Measurements from ENCODE around the gene PDK3. TPM values are rescaled to one million over a fixed set of nuclear protein-coding genes. Genes with fewer than 3 reads are reported as not detected.

The PDK3 gene
- total RNA-seq, 2 experiments from 2014 or later = 30.0 to 31.5 TPM

DNA sequence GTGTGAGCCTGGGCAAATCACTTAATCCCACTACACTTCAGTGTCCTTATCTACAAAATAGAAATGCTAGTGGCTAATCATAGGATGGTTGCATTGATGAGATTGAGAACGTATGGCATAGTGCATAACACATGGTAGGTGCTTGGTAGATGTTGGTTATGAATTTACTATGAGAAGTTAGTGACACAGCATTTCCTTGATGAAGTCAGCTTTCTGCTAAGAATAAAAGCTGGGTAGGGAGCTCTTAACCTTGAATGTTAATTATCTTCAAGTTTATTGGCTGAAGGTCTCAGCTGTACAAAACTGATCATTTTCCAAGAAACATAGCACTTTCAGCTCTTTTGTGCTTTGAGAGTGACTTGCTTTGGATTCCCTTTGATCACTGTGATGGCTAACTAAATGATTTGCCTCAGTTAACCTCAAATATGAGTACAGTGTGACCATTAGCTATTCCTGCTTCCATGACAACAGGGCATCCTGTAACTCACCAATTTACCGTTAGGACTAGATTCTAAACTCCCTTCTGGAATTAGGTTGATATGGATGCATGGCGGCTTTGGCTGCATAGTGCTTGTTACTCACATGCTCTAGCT, 17.8 kb downstream of the PDK3 start:
- Mint-ChIP-seq H3K36me3 (ENCODE audit: low read depth) (peaks cover 12% of the 10 kb centered on the region), H3K4me3 (no peak overlapping the region), H3K4me1 (ENCODE audit: low read depth) (peaks cover 40% of the 10 kb centered on the region), H3K9me3 (ENCODE audit: insufficient read depth) (no peaks in the 10 kb centered on the region), H3K27me3 (ENCODE audit: low read depth) (no peaks in the 10 kb centered on the region), H3K27ac (no peak overlapping the region)
- DNase-seq (no peak), ATAC-seq (no peak)
- ChIA-PET POLR2A (interaction anchor here (0.7 to 1.2 kb wide), 2 partner anchors 18 to 700 kb away, joined by 3 to 4 read pairs; partner anchors contain the start of genes PDK3 and SAT1), CTCF (interaction anchor here (2.1 to 3.9 kb wide), 2 partner anchors 16 to 87 kb away, joined by 7 to 35 read pairs; no protein-coding TSS in a partner anchor)

DNA sequence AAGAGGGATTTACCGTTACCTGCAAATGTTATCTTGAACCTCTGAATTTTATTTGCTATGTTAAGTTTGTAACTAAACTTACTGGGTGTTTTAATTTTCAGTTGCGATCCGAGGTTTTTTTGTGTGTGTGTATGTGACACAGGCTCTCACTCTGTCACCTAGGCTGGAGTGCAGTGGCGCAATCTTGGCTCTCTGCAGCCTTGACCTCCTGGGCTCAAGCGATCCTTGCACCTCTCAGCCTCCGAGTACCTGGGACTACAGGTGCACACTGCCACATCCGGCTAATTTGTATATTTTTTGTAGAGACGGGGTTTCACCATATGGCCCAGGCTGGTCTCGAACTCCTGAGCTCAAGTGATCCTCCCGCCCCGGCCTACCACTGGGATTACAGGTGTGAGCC, 18.5 kb downstream of the PDK3 start:
- Mint-ChIP-seq H3K4me3 (no peak overlapping the region), H3K27me3 (ENCODE audit: low read depth) (no peaks in the 10 kb centered on the region), H3K9me3 (ENCODE audit: insufficient read depth) (no peaks in the 10 kb centered on the region), H3K4me1 (ENCODE audit: low read depth) (peaks cover 34% of the 10 kb centered on the region), H3K27ac (no peak overlapping the region), H3K36me3 (ENCODE audit: low read depth) (peaks cover 12% of the 10 kb centered on the region)
- no peak for DNase-seq
- ATAC-seq = no peak
- ChIA-PET POLR2A (interaction anchor here (1.2 kb wide), 1 partner anchor 19 kb away, joined by 4 read pairs; the partner anchor contains the start of gene PDK3), CTCF (interaction anchor here (1.0 to 3.9 kb wide), 3 partner anchors 15 to 88 kb away, joined by 5 to 35 read pairs (median 7); no protein-coding TSS in a partner anchor)

DNA sequence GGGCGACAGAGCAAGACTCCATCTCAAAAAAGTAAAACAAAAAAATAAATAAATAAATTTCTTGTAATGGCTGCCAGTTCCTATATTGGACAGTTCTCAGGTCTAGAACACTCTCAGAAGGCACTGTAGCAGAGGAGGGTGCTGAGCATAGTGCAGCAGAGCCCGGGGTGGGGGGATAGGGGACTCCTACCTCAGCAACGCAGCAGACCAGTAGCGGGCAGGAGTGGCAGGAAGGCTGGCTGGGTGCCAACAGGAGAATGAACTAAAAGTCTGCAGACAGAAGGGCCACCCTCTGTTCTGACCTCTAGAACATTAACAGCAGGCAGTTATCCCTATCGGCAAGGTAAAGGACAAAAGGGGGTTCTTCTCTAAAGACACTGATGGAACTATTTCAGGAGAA, 20.2 kb downstream of the PDK3 start:
- ChIA-PET CTCF (interaction anchor here (2.2 kb wide), 1 partner anchor 13 kb away, joined by 5 read pairs; no protein-coding TSS in a partner anchor), POLR2A (no interaction called here)
- Mint-ChIP-seq H3K27ac (no peak overlapping the region), H3K9me3 (ENCODE audit: insufficient read depth) (no peaks in the 10 kb centered on the region), H3K36me3 (ENCODE audit: low read depth) (peaks cover 14% of the 10 kb centered on the region), H3K4me1 (ENCODE audit: low read depth) (peaks cover 24% of the 10 kb centered on the region), H3K27me3 (ENCODE audit: low read depth) (no peaks in the 10 kb centered on the region), H3K4me3 (no peak overlapping the region)
- no peak for ATAC-seq
- no peak for DNase-seq

DNA sequence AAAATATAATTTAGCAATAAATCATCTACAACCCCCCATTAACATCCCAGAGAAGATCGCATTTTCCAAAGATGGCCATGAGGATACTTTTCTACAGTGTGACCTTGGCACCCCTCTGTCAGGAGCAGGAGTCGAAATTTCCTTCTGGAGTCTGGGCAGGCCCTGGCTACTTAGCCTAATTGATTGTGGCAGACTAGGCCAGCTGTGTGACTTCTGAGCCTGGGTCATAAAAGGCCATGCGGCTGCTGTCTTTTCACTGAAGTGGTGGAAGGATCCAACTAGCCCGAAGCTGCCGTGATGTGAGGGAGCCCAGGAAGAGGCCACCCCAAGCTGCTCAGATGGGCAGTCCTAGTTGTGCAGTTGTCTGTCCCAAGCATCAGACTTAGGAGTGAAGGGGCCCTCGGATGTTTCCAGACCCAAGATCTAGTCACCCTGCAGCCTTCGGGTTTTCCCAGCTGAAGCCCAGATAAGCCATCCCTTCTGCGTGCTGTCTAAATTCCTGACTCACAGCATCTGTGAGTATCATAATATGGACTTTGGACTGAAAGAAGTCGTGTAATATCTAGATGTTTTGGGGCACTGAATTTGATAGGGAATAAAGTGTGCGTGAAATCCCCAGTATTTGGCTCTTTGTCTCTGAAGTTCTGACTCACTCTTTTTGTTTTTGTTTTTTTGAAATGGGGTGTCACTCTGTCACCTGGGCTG, 21.0 kb downstream of the PDK3 start:
- peaks cover 16% of the 10 kb centered on the region for H3K4me1 Mint-ChIP-seq (ENCODE audit: low read depth)
- H3K9me3 Mint-ChIP-seq (ENCODE audit: insufficient read depth) = no peaks in the 10 kb centered on the region
- CTCF ChIA-PET = interaction anchor here (2.2 kb wide), 1 partner anchor 12 kb away, joined by 5 read pairs; no protein-coding TSS in a partner anchor
- peaks cover 14% of the 10 kb centered on the region for H3K36me3 Mint-ChIP-seq (ENCODE audit: low read depth)
- no peak overlapping the region for H3K27ac Mint-ChIP-seq
- H3K4me3 Mint-ChIP-seq = no peak overlapping the region
- H3K27me3 Mint-ChIP-seq (ENCODE audit: low read depth) = no peaks in the 10 kb centered on the region
- ATAC-seq (no peak), DNase-seq (no peak)
- POLR2A ChIA-PET = no interaction called here

DNA sequence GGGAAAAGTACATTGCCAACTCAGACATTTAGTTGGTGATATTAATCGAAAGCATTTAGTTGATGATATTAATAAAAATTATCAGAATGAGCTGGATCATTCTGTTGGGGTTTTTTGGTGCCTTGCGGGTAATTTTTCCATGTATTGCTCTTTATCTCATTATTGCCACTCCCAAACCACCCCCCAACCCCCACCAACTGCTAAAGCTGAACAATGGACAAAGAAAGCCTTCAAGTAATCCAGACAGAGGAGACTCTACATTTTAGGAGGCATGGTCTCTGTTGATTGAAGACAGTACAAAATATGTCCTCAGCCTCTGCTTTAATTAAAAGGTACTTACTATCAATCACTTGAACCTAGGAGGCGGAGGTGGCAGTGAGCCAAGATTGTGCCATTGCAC, 22.5 kb downstream of the PDK3 start:
- Mint-ChIP-seq H3K4me3 (no peak overlapping the region), H3K27me3 (ENCODE audit: low read depth) (no peaks in the 10 kb centered on the region), H3K27ac (no peak overlapping the region), H3K36me3 (ENCODE audit: low read depth) (peaks cover 14% of the 10 kb centered on the region), H3K9me3 (ENCODE audit: insufficient read depth) (no peaks in the 10 kb centered on the region), H3K4me1 (ENCODE audit: low read depth) (peaks cover 6% of the 10 kb centered on the region)
- DNase-seq (no peak), ATAC-seq (no peak)
- POLR2A ChIA-PET = no interaction called here
- CTCF ChIA-PET = interaction anchor here (0.6 to 2.2 kb wide), 4 partner anchors 11 to 200 kb away, joined by 3 to 8 read pairs (median 4); no protein-coding TSS in a partner anchor

DNA sequence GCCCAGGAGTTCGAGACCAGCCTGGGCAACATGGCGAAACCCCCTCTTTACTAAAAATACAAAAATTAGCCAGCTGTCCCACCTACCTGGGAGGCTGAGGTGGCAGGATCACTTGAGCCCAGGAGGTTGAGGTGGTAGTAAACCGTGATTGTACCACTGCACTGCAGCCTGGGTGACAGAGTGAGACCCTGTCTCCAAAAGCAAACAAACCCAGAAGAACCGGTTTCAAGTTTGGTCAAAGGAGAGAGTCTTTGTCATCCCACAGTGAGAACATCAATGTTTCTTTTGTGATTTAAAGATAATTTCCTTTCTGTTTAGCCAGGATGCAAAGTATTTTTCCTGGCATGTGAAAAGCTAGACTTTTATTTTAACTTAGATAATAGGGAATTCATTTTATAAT, 26.7 kb downstream of the PDK3 start:
- ChIA-PET CTCF (no interaction called here), POLR2A (no interaction called here)
- H3K4me1 Mint-ChIP-seq (ENCODE audit: low read depth) = peaks cover 29% of the 10 kb centered on the region
- peaks cover 15% of the 10 kb centered on the region for H3K36me3 Mint-ChIP-seq (ENCODE audit: low read depth)
- DNase-seq (no peak), ATAC-seq (no peak)
- H3K27ac Mint-ChIP-seq = no peak overlapping the region
- no peak overlapping the region for H3K4me3 Mint-ChIP-seq
- H3K27me3 Mint-ChIP-seq (ENCODE audit: low read depth) = no peaks in the 10 kb centered on the region
- no peaks in the 10 kb centered on the region for H3K9me3 Mint-ChIP-seq (ENCODE audit: insufficient read depth)

DNA sequence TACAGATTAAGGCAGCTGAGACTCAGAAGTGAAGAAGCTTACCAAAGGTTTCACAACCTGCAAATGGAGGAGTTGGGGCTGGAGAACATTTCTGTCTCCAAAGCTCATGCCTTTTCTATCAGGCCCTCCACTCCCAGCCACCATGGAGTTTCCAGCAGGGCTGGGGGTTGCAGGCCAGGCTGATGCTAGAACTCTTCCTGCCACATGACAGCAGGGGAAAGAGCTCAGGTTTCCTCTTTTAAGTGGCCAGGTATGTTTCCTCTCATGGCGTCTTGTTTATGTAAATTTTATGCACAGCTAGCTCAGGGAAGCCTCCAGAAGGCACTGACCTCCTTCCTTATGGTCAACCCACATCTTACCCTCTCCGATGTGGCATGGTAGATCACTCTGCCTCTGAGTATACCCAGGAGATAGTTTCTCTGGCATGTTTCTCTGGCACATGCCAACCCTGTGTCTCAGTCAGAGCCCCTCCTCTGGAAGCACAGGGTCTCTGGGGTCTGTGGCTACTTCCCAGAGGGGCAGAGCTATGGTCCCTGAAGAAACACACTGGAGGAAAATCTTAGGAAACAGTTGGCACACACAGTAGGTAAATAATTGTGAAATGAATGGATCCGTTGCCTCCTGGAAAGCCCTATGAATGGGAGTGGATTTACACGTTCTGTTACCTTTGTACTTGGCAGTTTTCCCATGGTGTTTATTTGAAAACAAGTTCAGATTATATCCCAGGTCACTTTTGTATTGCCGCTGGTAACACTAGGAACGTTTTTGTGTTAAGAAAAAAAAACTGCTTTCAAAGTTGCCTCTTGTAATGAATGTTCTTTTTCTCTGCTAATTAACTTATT, 28.9 kb downstream of the PDK3 start:
- ATAC-seq (peak; percentile 58), DNase-seq (no peak)
- ChIA-PET POLR2A (interaction anchor here (1.4 kb wide), 1 partner anchor 14 kb away, joined by 6 read pairs; no protein-coding TSS in a partner anchor), CTCF (interaction anchor here (0.9 to 1.4 kb wide), 3 partner anchors 98 to 123 kb away, joined by 4 to 7 read pairs (median 5); no protein-coding TSS in a partner anchor)
- H3K4me3 Mint-ChIP-seq = peak overlapping the region; percentile 20
- H3K9me3 Mint-ChIP-seq (ENCODE audit: insufficient read depth) = no peaks in the 10 kb centered on the region
- H3K27me3 Mint-ChIP-seq (ENCODE audit: low read depth) = no peaks in the 10 kb centered on the region
- H3K36me3 Mint-ChIP-seq (ENCODE audit: low read depth) = peaks cover 17% of the 10 kb centered on the region
- peaks cover 39% of the 10 kb centered on the region for H3K4me1 Mint-ChIP-seq (ENCODE audit: low read depth)
- H3K27ac Mint-ChIP-seq = peak overlapping the region; percentile 74

DNA sequence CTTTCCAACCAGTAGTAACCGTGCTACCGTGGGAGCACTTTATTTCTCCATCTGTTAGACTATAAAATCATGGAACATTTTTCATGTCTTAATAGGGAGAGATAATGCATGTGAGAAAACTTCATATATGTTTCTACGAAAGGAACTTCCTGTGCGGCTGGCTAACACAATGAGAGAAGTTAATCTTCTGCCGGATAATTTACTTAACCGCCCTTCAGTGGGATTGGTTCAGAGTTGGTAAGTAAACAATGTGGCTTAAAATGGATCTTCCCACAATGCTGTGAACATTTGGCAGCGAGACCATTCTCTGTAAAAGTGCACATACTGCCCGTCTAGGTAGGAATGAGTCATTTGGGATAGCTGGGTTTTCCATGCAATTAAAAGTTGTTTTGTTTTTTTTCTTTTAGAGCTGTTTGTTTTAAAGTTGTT, 29.6 kb downstream of the PDK3 start:
- Mint-ChIP-seq H3K27me3 (ENCODE audit: low read depth) (no peaks in the 10 kb centered on the region), H3K9me3 (ENCODE audit: insufficient read depth) (no peaks in the 10 kb centered on the region), H3K27ac (peak overlapping the region; percentile 74), H3K4me3 (peak overlapping the region; percentile 20), H3K4me1 (ENCODE audit: low read depth) (peaks cover 39% of the 10 kb centered on the region), H3K36me3 (ENCODE audit: low read depth) (peaks cover 20% of the 10 kb centered on the region)
- DNase-seq (no peak), ATAC-seq (peak; percentile 22)
- POLR2A ChIA-PET = interaction anchor here (1.4 kb wide), 1 partner anchor 15 kb away, joined by 6 read pairs; no protein-coding TSS in a partner anchor
- CTCF ChIA-PET = interaction anchor here (1.3 to 1.4 kb wide), 2 partner anchors 99 to 123 kb away, joined by 5 to 7 read pairs; no protein-coding TSS in a partner anchor

DNA sequence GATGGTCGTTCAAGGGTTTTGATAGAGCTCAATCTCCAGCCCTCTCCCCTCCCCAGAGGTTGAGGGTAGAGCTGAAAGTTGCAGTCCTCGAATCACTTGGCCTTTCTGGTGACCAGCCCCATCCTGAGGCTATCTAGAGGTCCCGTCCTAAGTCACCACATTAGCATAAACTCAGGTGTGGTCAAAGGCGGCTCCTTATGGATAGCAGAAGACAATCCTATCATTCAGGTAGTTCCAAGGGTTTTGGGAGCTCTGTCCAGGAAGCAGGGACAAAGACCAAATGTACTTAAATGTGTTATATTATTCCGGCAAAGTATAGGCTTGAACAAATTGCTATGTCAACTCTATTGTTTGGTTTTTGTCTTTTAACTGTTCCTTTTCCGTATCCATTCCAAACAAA, 30.6 kb downstream of the PDK3 start:
- peaks cover 39% of the 10 kb centered on the region for H3K4me1 Mint-ChIP-seq (ENCODE audit: low read depth)
- no peak overlapping the region for H3K4me3 Mint-ChIP-seq
- no peak for ATAC-seq
- ChIA-PET CTCF (interaction anchor here (1.3 to 1.4 kb wide), 2 partner anchors 100 to 124 kb away, joined by 5 to 7 read pairs; no protein-coding TSS in a partner anchor), POLR2A (interaction anchor here (1.2 kb wide), 1 partner anchor 16 kb away, joined by 5 read pairs; no protein-coding TSS in a partner anchor)
- no peak for DNase-seq
- H3K36me3 Mint-ChIP-seq (ENCODE audit: low read depth) = peaks cover 24% of the 10 kb centered on the region
- no peaks in the 10 kb centered on the region for H3K9me3 Mint-ChIP-seq (ENCODE audit: insufficient read depth)
- no peaks in the 10 kb centered on the region for H3K27me3 Mint-ChIP-seq (ENCODE audit: low read depth)
- H3K27ac Mint-ChIP-seq = no peak overlapping the region

DNA sequence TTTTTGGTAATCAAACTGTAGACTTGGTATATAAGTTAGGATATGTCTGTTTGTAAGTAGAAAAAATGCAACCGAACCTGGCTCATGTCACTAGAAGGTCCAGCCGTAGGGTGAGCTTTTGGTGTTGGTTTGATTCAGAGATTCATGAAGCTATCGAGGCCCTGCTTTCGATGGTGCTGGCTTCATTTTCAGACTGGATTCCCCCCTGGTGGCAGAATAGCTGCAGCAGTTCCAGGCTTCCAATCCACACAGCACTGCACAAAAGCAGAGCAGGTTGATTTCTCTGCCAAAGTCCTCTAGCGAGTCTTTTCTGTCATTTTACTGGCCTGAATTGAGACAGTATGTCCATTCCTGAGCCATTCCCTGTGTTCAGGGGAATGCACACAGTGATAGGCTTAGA, 33.1 kb downstream of the PDK3 start:
- Mint-ChIP-seq H3K27ac (peak overlapping the region; percentile 57), H3K36me3 (ENCODE audit: low read depth) (peaks cover 27% of the 10 kb centered on the region), H3K4me1 (ENCODE audit: low read depth) (peaks cover 32% of the 10 kb centered on the region), H3K27me3 (ENCODE audit: low read depth) (no peaks in the 10 kb centered on the region), H3K4me3 (no peak overlapping the region), H3K9me3 (ENCODE audit: insufficient read depth) (no peaks in the 10 kb centered on the region)
- peak; percentile 43 for DNase-seq
- POLR2A ChIA-PET = interaction anchor here (2.2 kb wide), 1 partner anchor 18 kb away, joined by 7 read pairs; no protein-coding TSS in a partner anchor
- peak; percentile 57 for ATAC-seq
- CTCF ChIA-PET = interaction anchor here (0.6 to 7.5 kb wide), 21 partner anchors 8 to 239 kb away, joined by 3 to 155 read pairs (median 5); partner anchors contain the start of gene PDK3

DNA sequence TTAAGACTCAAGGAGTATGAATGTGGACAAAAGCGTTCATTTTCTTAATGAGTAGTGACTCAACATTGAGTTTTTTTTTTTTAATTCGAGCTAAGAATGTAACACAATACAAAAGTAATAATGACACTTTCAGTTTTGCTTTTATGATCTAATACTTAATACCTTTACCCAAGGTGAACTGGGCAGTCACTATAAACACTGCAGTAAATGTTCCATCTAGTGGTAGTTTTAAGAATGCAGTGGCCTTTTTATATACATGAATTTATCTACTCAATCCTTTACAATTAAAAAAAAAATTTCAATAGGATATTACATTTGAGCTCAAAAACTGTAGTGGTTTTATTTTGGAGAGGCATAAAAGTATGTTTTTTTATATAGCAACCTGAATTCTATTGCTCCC, 33.9 kb downstream of the PDK3 start:
- ChIA-PET POLR2A (interaction anchor here (2.2 kb wide), 1 partner anchor 18 kb away, joined by 7 read pairs; no protein-coding TSS in a partner anchor), CTCF (interaction anchor here (0.6 to 7.5 kb wide), 20 partner anchors 12 to 239 kb away, joined by 3 to 155 read pairs (median 5); partner anchors contain the start of gene PDK3)
- DNase-seq (no peak), ATAC-seq (peak; percentile 76)
- Mint-ChIP-seq H3K4me1 (ENCODE audit: low read depth) (peaks cover 24% of the 10 kb centered on the region), H3K27ac (peak overlapping the region; percentile 57), H3K27me3 (ENCODE audit: low read depth) (no peaks in the 10 kb centered on the region), H3K9me3 (ENCODE audit: insufficient read depth) (no peaks in the 10 kb centered on the region), H3K4me3 (no peak overlapping the region), H3K36me3 (ENCODE audit: low read depth) (peaks cover 27% of the 10 kb centered on the region)
